Activated T-helper 2 cell treated with anti-CD3 and anti-CD28 coated beads, Interferon-gamma antibody, Interleukin-2, Interleukin-4, amounts not matched to agents 10 μg/mL and 5 μg/mL and 100 μg/mL, durations not matched to agents 14 hours and 24 hours and 36 hours (primary cell): ENCODE results near the gene NUP210. TPM values are rescaled to one million over a fixed set of nuclear protein-coding genes. Genes with fewer than 3 reads are reported as not detected.

Experiments
- DNase-seq: peaks from one replicate; pipeline ENCODE4 v3.0.0; 2021; ENCODE audit warnings: low spot score
- H3K27ac Mint-ChIP-seq: one replicate; pipeline ENCODE4 v1.8.0; 2021; ENCODE audit warnings: mixed read lengths
- H3K27me3 Mint-ChIP-seq: one replicate; pipeline ENCODE4 v1.8.0; 2021; ENCODE audit warnings: low read depth, mixed read lengths
- H3K36me3 Mint-ChIP-seq: one replicate; pipeline ENCODE4 v1.8.0; 2021; ENCODE audit warnings: low read depth, mixed read lengths
- H3K4me1 Mint-ChIP-seq: one replicate; pipeline ENCODE4 v1.8.0; 2021; ENCODE audit warnings: low read depth, mixed read lengths
- H3K4me3 Mint-ChIP-seq: one replicate; pipeline ENCODE4 v1.8.0; 2021; ENCODE audit warnings: low read depth, mild to moderate bottlenecking, moderate library complexity, mixed read lengths
- H3K9me3 Mint-ChIP-seq: one replicate; pipeline ENCODE4 v1.8.0; 2021; ENCODE audit warnings: mixed read lengths
- intact Hi-C: fragments of 100-400 bp; cut with micrococcal nuclease; formaldehyde crosslinking; loops from one replicate; pipeline ENCODE4 v1.15.1; 2023
- total RNA-seq: library from RNA; stranded (reverse); gene quantifications from 2 replicates; pipeline ENCODE4 v1.2.3, GENCODE V29; 2022

The NUP210 gene
- total RNA-seq, 1 donor from 2014 or later: 143 TPM

DNA sequence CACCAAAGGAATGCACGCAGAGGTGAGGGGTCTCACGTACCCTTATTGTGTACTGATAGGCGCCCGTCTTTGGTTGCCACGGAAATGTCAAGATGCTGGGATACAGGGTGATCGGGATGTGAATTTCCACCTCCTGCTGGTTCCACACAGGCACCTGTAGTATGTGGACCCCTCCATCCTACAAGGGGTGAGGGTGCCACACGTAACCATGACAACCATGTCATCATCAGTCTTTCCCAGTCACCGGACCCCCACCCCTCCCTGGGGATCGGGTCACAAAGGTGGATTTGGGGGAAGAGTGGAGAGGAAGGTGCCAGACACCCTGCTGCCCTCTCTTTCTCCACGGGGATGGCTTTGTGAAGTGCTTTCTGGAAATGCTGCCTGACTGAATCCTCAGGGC is 44.7 kb downstream of the NUP210 start:
- no peaks in the 10 kb centered on the region for H3K9me3 Mint-ChIP-seq
- peaks cover 58% of the 10 kb centered on the region for H3K36me3 Mint-ChIP-seq
- no peaks in the 10 kb centered on the region for H3K27me3 Mint-ChIP-seq
- H3K4me1 Mint-ChIP-seq: peaks cover 3% of the 10 kb centered on the region
- no peak overlapping the region for H3K4me3 Mint-ChIP-seq
- intact Hi-C loops: no loop called here
- no peak for DNase-seq
- no peak overlapping the region for H3K27ac Mint-ChIP-seq

DNA sequence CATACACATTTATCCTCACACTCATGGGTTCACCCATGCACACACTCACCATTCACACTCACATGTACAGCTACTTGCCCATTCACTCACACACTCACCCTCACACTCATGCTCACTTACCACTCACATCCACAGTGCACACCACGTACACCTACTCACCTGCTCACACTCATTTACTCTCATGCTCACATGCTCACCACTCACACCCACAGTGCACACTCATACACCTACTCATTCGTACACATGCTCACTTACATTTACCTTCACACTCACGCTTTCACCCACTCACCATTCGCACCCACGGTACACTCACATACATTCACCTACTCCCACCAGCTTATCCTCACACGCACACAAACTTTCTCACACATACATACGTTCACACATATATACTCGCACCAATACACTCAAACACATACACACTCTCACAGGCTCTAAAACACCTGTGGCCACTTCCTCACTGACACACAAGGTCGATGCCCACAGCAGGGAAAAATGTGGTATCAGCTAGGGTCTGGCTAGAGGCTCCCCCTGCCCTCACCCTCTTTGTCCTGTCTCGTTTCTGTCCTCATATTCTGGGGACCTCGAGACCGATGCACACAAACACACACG is 46.0 kb downstream of the NUP210 start:
- H3K27me3 Mint-ChIP-seq: no peaks in the 10 kb centered on the region
- intact Hi-C loops: no loop called here
- H3K9me3 Mint-ChIP-seq: no peaks in the 10 kb centered on the region
- H3K36me3 Mint-ChIP-seq: peaks cover 59% of the 10 kb centered on the region
- H3K27ac Mint-ChIP-seq: no peak overlapping the region
- H3K4me3 Mint-ChIP-seq: no peak overlapping the region
- H3K4me1 Mint-ChIP-seq: peaks cover 3% of the 10 kb centered on the region
- DNase-seq: no peak

DNA sequence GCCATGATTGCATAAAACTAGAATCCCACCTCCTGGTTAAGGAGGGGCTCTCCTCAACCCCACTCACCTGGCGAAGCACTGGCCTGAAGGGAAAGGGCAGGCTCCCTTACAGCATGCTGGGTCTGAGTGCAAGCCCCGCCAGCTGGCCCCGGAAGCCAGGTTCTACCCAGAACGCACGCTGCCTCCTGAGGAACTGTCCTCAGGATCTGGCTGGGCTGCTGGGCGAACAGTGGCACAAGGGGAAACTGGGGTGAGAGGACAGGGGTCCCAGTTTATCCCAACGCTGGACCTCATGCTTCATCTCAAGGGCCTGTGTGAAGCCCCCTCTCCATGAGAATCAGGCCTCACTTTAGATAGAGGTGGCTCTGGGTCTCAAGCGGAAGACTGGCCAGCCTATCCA is 47.5 kb downstream of the NUP210 start:
- Mint-ChIP-seq H3K9me3 (no peaks in the 10 kb centered on the region), H3K4me1 (no peaks in the 10 kb centered on the region), H3K36me3 (peaks cover 55% of the 10 kb centered on the region), H3K27ac (no peak overlapping the region), H3K27me3 (no peaks in the 10 kb centered on the region), H3K4me3 (no peak overlapping the region)
- intact Hi-C loops: no loop called here
- no peak for DNase-seq

DNA sequence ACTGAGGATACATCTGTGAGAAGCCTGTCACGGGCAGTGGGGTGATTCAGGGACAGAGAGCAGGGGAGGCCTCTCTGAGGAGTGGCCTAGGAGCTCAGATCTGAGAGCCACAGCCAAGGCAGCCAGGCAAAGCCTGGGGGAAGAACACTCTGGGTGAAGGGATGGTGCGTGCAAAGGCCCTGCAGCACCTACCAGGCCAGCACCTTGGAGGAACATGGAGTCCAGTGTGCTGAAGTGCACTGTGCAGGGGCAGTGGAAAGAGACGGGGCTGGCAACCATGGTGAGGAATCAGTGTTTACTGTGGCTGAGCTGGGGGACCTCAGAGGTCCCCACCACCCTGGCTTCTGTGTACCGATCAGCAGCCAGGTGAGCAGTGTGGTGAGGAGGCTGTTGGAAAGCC is 48.0 kb downstream of the NUP210 start:
- Mint-ChIP-seq H3K27ac (no peak overlapping the region), H3K4me1 (no peaks in the 10 kb centered on the region), H3K36me3 (peaks cover 59% of the 10 kb centered on the region), H3K27me3 (no peaks in the 10 kb centered on the region), H3K9me3 (no peaks in the 10 kb centered on the region), H3K4me3 (no peak overlapping the region)
- no peak for DNase-seq
- intact Hi-C loops: no loop called here

DNA sequence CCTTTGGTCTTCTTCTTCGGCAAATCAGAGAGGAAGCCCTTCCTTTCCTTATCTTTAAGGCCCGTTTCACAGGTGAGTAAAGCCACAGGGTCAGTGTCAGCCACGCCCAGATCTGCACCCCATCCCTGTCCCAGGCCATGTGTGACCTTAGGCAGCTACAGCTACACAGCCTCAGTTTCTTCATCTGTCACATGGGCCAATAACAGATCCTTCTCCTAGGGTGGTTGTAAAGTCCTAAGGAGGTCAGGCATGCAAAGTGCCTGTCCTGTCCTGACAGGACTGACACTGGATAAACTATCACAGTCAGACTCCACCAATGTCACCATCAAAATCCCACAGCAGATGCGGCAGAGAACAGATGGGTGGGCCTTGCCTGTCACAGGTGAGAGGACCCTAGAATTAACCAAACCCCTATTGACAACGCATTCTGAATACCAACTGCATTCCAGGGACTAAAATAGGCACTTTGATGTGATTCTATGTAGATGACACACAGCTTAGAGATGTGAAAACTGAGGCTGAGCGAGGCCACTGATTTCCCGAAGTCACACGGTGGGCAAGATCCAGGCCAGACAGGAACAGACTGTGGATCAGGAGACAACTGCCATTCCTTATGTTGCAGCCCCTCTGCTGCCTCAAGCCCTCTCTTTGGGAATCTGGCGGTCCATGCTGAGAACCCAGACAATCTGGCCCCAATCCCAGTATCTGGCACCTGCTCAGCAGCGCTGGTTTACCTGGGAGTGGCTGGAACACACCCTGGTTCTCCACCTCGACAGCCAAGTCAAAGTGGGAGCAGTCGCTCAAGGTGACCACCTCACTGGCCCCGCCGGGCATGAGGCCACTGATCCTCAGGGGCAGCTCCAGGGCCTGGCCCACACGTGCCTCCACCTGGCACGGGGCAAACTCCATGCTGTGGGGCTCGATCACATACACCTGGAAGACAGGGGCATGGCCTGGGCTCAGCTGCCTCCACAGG is 48.7 kb downstream of the NUP210 start:
- no peak overlapping the region for H3K27ac Mint-ChIP-seq
- intact Hi-C loops: no loop called here

DNA sequence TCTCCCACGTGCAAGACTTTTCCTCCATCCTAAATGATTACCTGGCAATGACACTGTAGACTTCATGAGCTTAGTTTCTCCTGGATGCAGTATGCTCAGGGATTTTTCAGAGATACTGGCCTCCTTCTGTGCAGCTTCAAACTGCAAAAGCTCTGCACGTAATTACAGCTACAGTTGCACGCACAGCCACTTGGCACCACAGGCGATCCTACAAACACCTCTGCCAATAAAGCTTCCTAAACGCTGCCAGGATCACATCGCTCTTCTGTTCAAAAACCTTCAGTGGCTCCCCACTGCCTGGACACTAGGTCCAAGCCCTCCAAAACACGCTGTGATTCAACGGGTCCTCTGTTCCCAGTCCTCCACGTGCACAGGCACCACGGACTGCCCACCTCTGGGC is 49.5 kb downstream of the NUP210 start:
- Mint-ChIP-seq H3K27ac (no peak overlapping the region), H3K27me3 (no peaks in the 10 kb centered on the region), H3K36me3 (peaks cover 58% of the 10 kb centered on the region), H3K4me1 (no peaks in the 10 kb centered on the region), H3K9me3 (no peaks in the 10 kb centered on the region), H3K4me3 (no peak overlapping the region)
- DNase-seq: no peak
- intact Hi-C loops: no loop called here

More for the DNA sequence above, 48.7 kb downstream of the NUP210 start:
- DNase-seq: no peak
- no peaks in the 10 kb centered on the region for H3K9me3 Mint-ChIP-seq
- peaks cover 58% of the 10 kb centered on the region for H3K36me3 Mint-ChIP-seq
- H3K4me1 Mint-ChIP-seq: no peaks in the 10 kb centered on the region
- H3K4me3 Mint-ChIP-seq: no peak overlapping the region
- no peaks in the 10 kb centered on the region for H3K27me3 Mint-ChIP-seq

DNA sequence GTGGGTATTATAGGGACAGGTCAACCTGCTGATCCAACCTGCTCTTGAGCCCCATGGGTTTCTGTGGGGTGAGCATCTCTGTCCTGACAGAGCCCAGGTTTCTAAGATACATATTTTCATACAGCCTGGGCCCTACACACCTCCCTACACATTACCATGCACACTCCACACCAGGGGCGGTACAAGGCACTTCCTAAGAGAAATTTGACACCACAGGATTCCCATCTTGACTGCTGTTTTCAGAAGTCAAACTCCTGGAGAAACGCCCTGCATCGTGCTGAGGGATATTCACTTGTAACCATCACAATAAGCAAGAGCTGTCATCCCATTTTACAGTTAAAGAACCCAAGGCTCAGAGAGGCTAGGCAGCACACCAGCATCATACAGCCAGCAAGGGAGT is 50.1 kb downstream of the NUP210 start:
- Mint-ChIP-seq H3K27ac (no peak overlapping the region), H3K4me3 (no peak overlapping the region), H3K36me3 (peaks cover 58% of the 10 kb centered on the region), H3K27me3 (no peaks in the 10 kb centered on the region), H3K9me3 (no peaks in the 10 kb centered on the region), H3K4me1 (no peaks in the 10 kb centered on the region)
- no peak for DNase-seq
- intact Hi-C loops: no loop called here

DNA sequence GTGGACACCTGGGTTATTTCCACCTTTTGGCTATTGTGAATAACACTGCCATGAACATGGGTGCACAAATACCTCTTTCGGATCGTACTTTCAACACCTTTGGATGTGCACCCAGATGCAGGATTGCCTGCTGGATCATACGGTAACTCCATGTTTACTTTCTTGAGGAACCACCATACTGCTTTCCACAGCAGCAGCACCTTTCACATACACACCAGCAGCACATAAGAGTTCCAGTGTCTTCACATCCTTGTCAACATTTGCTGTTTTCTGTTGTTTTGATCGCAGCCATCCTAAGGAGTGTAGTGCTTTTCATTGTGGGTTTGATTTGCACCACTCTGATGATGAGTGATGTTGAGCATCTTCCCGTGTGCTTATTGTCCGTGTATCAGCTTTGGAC is 51.3 kb downstream of the NUP210 start:
- no peaks in the 10 kb centered on the region for H3K9me3 Mint-ChIP-seq
- H3K4me3 Mint-ChIP-seq: no peak overlapping the region
- intact Hi-C loops: no loop called here
- no peak overlapping the region for H3K27ac Mint-ChIP-seq
- DNase-seq: no peak
- H3K27me3 Mint-ChIP-seq: no peaks in the 10 kb centered on the region
- H3K36me3 Mint-ChIP-seq: peaks cover 63% of the 10 kb centered on the region
- H3K4me1 Mint-ChIP-seq: no peaks in the 10 kb centered on the region

DNA sequence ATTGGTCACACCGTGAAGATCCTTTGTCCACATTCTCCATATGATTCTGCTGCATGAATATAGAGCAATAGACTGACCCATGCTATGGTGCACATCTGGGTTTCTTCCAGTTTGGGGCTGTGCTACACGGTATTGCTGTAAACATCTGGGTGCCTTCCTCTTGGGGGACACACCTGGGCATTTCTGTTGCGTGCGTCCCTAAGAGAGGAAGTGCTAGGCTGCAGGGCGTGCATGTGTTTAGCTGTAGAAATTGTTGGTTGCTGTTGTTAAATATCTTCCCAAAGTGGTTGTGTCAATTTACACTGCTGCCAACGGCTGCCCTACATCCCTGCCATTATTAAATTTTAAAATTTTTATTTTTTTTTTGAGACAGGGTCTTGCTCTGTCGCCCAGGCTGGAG is 52.4 kb downstream of the NUP210 start:
- H3K9me3 Mint-ChIP-seq: no peaks in the 10 kb centered on the region
- H3K36me3 Mint-ChIP-seq: peaks cover 71% of the 10 kb centered on the region
- no peak for DNase-seq
- no peak overlapping the region for H3K4me3 Mint-ChIP-seq
- no peak overlapping the region for H3K27ac Mint-ChIP-seq
- intact Hi-C loops: no loop called here
- H3K4me1 Mint-ChIP-seq: no peaks in the 10 kb centered on the region
- no peaks in the 10 kb centered on the region for H3K27me3 Mint-ChIP-seq

DNA sequence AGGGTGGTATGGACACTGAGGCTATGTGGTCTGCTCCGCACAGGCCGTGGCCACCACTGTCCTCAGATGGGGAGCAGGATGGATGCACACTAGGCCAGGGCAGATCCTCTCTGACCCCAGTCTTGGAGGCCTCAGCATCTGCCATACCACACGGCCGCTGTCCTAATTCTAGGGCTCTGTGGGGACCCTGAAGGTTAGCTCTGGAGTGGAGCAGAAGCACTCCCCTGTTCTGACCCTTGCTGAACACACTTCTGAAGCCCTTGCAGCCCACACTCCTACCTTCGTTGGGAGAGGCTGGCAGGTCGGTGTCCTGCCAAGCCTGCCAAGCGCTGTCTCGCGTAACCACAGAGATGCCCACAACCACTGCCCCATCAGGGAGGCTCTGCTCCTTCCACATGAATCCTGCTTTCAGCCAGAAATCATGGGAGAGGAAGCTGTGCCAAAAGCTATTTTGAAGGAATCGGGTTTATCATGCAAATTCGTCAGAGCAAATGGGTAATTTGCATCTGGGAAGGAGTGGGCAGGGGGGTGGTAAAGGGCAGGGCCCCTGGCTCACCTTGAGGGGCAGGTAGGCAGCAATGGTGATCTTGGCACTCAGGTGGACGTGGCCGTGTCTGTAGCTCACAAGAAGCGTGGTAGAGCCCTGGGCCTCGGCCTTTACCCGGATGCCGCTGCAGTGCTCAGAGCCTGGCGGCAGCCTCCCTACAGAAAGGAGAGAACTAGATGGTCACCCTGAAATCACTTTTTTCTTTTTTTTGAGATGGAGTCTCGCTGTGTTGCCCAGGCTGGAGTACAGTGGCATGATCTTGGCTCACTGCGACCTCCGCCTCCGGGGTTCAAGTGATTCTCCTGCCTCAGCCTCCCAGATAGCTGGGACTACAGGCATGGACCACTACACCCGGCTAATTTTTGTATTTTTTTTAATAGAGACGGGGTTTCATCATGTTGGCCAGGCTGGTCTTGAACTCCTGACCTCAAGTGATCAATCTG is 54.4 kb downstream of the NUP210 start:
- intact Hi-C loops: no loop called here
- Mint-ChIP-seq H3K4me3 (no peak overlapping the region), H3K36me3 (peaks cover 66% of the 10 kb centered on the region), H3K4me1 (no peaks in the 10 kb centered on the region), H3K27me3 (no peaks in the 10 kb centered on the region), H3K9me3 (no peaks in the 10 kb centered on the region), H3K27ac (no peak overlapping the region)
- DNase-seq: no peak

DNA sequence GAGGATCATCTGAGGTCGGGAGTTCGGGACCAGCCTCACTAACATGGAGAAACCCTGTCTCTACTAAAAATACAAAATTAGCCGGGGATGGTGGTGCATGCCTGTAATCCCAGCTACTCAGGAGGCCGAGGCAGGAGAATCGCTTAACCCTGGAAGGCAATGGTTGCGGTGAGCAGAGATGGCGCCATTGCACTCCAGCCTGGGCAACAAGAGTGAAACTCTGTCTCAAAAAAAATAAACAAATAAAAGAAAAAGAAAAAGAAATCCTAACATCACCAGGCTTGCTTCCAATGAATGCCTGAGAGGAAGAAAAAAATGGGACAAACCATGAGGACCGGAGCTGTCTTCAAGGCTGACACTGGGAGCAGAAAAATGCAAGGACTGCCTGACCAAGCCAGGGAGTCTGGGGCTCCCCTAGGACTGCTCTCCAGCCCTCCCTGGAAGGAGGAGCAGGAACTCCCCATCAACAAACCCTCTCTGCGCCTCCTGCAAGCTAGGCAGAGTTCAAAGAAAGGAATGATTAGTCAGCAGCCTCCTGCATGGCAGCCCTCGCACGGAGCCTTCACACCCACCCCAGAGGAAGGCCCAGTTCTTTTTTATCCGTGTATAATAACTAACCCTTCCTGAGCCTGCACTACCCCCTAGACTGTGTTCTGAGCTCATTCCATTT is 55.4 kb downstream of the NUP210 start:
- Mint-ChIP-seq H3K27me3 (no peaks in the 10 kb centered on the region), H3K27ac (no peak overlapping the region), H3K4me1 (no peaks in the 10 kb centered on the region), H3K4me3 (no peak overlapping the region), H3K9me3 (no peaks in the 10 kb centered on the region), H3K36me3 (peaks cover 66% of the 10 kb centered on the region)
- intact Hi-C loops: no loop called here
- no peak for DNase-seq

DNA sequence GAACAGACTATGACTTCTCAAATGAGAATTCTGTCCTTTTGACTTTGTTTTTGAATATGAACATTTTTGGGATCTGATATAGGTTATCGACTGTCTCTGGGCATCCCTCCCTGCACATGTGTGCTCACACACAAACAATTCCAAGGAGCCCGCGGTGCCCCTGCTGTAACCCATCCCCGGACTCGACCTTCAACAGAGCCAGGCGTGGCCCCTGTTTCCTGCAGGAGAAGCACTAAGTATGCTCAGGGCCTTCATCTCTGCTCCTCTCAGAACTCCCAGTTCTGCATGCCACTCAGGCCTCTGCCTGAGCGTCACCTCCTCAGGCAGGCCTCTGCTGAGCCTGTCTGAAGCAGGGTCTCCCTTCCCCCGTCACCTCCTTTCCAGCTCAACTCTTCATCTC is 57.6 kb downstream of the NUP210 start:
- intact Hi-C loops: no loop called here
- H3K27ac Mint-ChIP-seq: peak overlapping the region; percentile 2
- H3K36me3 Mint-ChIP-seq: peaks cover 62% of the 10 kb centered on the region

More for the DNA sequence above, 57.6 kb downstream of the NUP210 start:
- DNase-seq: no peak
- H3K9me3 Mint-ChIP-seq: no peaks in the 10 kb centered on the region
- H3K4me3 Mint-ChIP-seq: no peak overlapping the region
- H3K4me1 Mint-ChIP-seq: no peaks in the 10 kb centered on the region
- H3K27me3 Mint-ChIP-seq: no peaks in the 10 kb centered on the region
